Brain microvascular endothelial cell (primary cell): Measurements from ENCODE around the gene ERBIN.

ENCODE experiments used
- DNase-seq: peaks from one replicate; pipeline ENCODE4 v3.0.0-alpha.2; 2020
- H3K27ac ChIP-seq: fragments of 250-450 bp; sonication (Bioruptor Pico); 2 replicates; pipeline ENCODE4 v1.5.1; 2020; ENCODE audit warnings: mild to moderate bottlenecking, moderate library complexity
- H3K27me3 ChIP-seq: fragments of 250-450 bp; sonication (Bioruptor Pico); replicated peaks from 2 replicates; pipeline ENCODE4 v1.5.1; 2020; ENCODE audit warnings: mild to moderate bottlenecking
- H3K36me3 ChIP-seq: fragments of 250-450 bp; sonication (Bioruptor Pico); replicated peaks from 2 replicates; pipeline ENCODE4 v1.5.1; 2020; ENCODE audit warnings: mild to moderate bottlenecking
- H3K4me3 ChIP-seq: 2 replicates; pipeline ENCODE4 v1.5.1; 2011; ENCODE audit warnings: low read depth, mild to moderate bottlenecking, control low read depth, low read length, moderate library complexity
- CTCF ChIP-seq: IDR thresholded peaks from 2 replicates; pipeline ENCODE4 v1.5.1; 2011; ENCODE audit warnings: low read depth, mild to moderate bottlenecking, moderate library complexity, low read length, control low read depth, inconsistent platforms; ENCODE audit errors: missing control alignments
- in situ Hi-C: cut with HindIII; loops from 2 replicates; pipeline ENCODE4 v1.10.0; 2017; ENCODE audit warnings: low sequenced_read_pairs, low pct_ligation_motif_present

Gene ERBIN

GRCh38 chr5:65900746-65901145, 25.6 kb upstream of the ERBIN start:
- no peak for DNase-seq
- no peaks in the 10 kb centered on the region for H3K36me3 ChIP-seq
- H3K4me3 ChIP-seq = no peak overlapping the region
- H3K27me3 ChIP-seq = no peaks in the 10 kb centered on the region
- in situ Hi-C loops = no loop called here
- no peak for TF ChIP-seq CTCF
- no peak overlapping the region for H3K27ac ChIP-seq

- no peak for DNase-seq
- Histone ChIP-seq H3K27ac (no peak overlapping the region), H3K36me3 (no peaks in the 10 kb centered on the region), H3K4me3 (no peak overlapping the region), H3K27me3 (no peaks in the 10 kb centered on the region)
- TF ChIP-seq CTCF = no peak
- in situ Hi-C loops = no loop called here
Observed at GRCh38 chr5:65902104-65902503, 24.3 kb upstream of the ERBIN start.

- no peak overlapping the region for H3K4me3 ChIP-seq
- in situ Hi-C loops = no loop called here
- H3K27me3 ChIP-seq = no peaks in the 10 kb centered on the region
- DNase-seq = no peak
- no peak overlapping the region for H3K27ac ChIP-seq
- H3K36me3 ChIP-seq = no peaks in the 10 kb centered on the region
- no peak for TF ChIP-seq CTCF
Observed at GRCh38 chr5:65903581-65903980, 22.8 kb upstream of the ERBIN start.

DNA sequence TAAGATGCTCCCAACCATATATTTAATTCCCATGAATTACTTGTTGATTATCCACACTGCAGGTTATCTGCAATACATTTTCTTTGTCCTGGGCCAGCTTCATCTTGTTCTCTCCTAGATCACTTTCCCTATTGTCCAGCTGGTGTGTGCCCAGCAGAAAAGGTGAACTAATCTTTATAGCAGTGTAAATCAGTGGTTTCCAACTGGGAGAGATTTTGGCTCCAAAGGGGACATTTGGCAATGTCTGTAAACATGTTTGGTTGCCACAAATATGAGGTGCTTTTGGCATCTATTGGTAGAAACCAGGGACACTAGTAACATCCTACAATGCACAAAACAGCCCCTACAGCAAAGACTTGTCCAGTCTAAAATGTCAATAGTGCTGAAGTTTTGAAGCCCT, 20.1 kb upstream of the ERBIN start:
- H3K27me3 ChIP-seq = no peaks in the 10 kb centered on the region
- no peak overlapping the region for H3K4me3 ChIP-seq
- in situ Hi-C loops = no loop called here
- DNase-seq = no peak
- H3K36me3 ChIP-seq = no peaks in the 10 kb centered on the region
- no peak for TF ChIP-seq CTCF
- H3K27ac ChIP-seq = no peak overlapping the region

DNA sequence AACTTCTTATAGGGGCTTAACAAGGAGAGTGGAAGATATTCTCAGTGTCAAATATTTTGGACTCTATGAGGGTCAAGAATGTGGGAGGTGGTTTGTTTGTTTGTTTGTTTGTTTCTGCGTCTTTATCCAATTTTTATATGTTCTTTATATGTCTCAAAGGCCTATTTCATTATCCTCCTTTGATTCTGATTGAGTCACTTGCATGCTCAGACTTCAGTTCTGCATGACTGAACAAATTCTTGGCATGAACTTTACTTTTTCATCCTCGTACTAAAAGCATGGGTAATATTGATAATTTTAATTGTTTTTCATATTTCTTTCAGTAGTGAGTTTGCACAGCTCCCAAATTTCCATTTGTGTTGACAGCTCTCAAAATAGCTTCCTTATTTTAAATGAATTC, 19.2 kb upstream of the ERBIN start:
- no peaks in the 10 kb centered on the region for H3K27me3 ChIP-seq
- no peaks in the 10 kb centered on the region for H3K36me3 ChIP-seq
- in situ Hi-C loops = no loop called here
- no peak overlapping the region for H3K4me3 ChIP-seq
- no peak for DNase-seq
- no peak overlapping the region for H3K27ac ChIP-seq
- TF ChIP-seq CTCF = no peak

GRCh38 chr5:65910711-65911110, 15.7 kb upstream of the ERBIN start:
- in situ Hi-C loops = no loop called here
- no peak for DNase-seq
- H3K27me3 ChIP-seq = no peaks in the 10 kb centered on the region
- no peak overlapping the region for H3K27ac ChIP-seq
- H3K36me3 ChIP-seq = no peaks in the 10 kb centered on the region
- TF ChIP-seq CTCF = no peak
- no peak overlapping the region for H3K4me3 ChIP-seq
